IPS-18c (cell line): ENCODE data around the gene AHR.
"Not testable (repeated sequence)": the region's sequence is repeated elsewhere in the genome, so short reads cannot be mapped to it uniquely, and the experiment has no call there.

Source experiments
- H3K4me3 ChIP-seq: 2 replicates; pipeline ENCODE4 v1.7.0; 2013; ENCODE audit warnings: low read depth, mild to moderate bottlenecking, low read length, moderate library complexity; ENCODE audit not compliant: insufficient read depth
- H3K9me3 ChIP-seq: one replicate; pipeline ENCODE4 v1.6.1; 2013; ENCODE audit warnings: mild to moderate bottlenecking, low read length, moderate library complexity; ENCODE audit not compliant: control insufficient read depth, insufficient read depth

AHR gene

DNA sequence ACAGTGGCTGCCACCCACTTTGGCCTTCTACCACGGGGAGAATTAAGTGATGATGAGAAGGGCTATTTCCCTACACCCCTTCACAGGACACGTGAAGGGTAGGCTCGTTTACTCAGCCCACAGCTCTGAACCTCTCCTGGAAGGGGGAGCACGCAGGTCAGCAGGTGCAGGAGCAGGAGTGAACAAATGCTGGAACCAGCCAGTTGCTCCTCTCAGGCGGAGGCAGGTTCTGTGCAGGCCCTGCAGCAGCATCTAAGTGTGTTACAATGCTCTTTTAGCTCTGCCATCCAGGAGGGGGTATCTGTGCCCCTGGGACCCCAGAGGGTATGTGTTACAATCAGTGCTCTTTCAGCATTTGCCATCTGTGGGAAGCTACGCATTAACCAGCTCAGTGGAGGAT, 61.2 kb downstream of the AHR start:
- no peak overlapping the region for H3K4me3 ChIP-seq
- H3K9me3 ChIP-seq = peaks cover 2% of the 10 kb centered on the region

DNA sequence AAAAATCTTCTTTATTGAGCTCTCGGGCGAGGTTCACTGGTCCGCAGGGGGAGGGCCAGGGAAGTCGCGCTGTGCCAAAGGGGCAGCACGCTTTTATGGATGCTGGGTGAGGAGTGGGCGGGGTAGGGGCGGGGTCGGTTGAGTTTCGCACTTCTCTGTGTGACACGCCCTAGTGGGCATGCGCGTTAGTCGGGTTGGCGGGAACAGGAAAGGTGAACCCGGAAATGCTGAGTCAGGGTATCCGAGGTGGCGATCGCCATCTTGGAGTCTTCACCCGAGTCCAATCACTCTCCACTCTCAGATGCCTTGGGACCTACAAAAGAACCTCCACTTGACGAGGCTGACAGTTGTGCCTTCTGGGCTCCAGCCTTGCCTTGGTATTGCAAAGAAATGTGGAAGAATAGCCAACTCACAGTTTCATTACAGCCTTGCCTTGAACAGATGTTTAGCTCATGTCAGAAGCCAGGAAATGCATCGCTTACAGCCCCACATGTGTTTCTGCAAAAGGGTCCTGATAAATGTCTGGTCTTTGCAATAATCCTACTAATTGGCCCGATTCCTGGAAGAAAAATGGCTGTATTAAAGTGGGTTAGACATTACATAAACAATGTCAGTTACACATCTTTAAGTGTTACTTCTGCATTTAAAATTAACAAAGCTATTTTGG, 64.1 kb downstream of the AHR start:
- no peak overlapping the region for H3K4me3 ChIP-seq

DNA sequence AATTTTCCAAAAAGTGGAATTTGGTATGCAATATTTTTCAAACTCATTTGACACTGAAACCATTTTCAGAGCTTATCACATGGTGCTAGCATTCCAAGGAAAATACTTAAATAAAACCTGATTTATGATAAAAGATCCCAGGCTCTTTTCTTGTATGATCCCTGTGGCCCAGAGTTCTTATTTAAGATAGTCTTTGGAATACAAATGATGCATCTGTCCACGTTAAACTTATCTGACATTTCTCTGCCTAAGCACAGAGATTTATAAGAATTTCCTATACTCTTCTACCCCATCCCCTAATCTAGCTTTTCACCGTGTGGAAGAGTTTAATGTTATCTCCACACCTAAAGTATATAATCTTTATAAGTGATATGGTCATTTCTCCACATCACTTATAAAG, 66.2 kb downstream of the AHR start:
- no peak overlapping the region for H3K4me3 ChIP-seq
- H3K9me3 ChIP-seq = no peaks in the 10 kb centered on the region

More for the DNA sequence above, 64.1 kb downstream of the AHR start:
- peaks cover 2% of the 10 kb centered on the region for H3K9me3 ChIP-seq

DNA sequence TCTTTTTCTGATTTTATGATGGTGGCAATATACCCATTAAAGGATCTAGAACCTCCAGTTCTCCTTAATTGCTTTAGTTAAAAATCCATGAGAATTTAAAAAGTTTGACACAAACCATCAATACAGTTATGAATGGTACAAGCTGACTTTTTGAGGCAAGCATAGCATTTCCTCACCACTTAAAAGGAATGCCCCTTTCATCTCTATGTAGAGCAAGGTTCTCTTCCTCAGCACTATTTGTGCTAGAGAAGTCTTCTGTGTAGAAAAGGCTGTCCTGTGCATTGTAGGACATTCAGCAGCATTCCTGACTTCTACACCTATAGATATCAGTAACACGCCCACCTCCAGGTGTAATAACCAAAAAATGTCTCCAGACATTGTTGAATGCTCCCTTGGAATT, 67.3 kb downstream of the AHR start:
- no peaks in the 10 kb centered on the region for H3K9me3 ChIP-seq
- no peak overlapping the region for H3K4me3 ChIP-seq

DNA sequence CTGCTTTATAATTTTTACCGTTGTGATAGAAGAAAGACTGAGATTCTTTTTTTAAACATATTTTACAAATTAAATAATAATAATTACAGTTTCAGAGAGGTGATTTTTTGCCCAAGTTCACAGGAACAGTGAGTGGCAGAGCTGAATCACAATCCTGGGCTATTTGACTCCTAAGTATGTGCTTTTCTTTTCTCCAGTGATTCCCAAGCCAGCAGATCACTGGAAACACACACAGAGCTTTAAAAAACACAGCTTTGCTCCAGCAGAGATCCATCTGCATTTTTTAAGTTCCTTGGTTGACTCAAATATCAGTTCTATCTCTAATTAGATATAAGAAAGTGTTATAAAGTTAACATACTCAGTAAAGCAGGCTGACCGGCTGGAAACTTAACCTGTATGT, 69.0 kb downstream of the AHR start:
- H3K9me3 ChIP-seq = no peaks in the 10 kb centered on the region

DNA sequence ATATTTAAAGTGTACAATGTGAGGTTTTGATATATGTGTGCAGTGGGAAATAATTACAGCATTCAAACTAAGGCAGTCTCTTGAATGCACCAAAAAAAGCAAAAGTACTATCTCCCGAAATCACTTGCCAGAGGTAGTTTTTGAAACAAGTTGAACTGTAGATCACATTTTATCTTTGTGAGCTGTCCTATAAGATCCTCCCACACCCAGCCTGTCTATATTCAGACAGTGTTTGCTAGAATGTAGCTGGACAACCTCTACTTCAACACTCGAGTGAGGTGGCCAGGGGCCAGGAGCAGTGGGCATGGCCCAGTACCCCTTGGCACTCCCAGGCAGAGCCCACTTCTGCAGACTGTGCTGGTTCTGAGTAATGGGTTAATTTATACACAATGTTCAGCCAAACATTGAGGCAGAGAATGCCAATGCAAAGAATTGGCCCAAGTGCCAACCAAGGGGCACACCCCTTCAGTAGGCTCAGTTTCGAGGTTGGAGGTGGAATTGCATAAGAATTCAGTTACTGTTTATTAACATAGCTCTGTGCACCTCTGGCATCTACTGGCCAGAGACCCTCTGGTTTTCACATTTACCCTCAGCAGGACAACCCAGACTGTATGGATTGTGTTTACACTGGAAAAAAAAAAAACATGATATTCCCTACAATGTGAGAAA, 70.5 kb downstream of the AHR start:
- Histone ChIP-seq H3K9me3 (no peaks in the 10 kb centered on the region), H3K4me3 (no peak overlapping the region)

More for the DNA sequence above, 69.0 kb downstream of the AHR start:
- no peak overlapping the region for H3K4me3 ChIP-seq

DNA sequence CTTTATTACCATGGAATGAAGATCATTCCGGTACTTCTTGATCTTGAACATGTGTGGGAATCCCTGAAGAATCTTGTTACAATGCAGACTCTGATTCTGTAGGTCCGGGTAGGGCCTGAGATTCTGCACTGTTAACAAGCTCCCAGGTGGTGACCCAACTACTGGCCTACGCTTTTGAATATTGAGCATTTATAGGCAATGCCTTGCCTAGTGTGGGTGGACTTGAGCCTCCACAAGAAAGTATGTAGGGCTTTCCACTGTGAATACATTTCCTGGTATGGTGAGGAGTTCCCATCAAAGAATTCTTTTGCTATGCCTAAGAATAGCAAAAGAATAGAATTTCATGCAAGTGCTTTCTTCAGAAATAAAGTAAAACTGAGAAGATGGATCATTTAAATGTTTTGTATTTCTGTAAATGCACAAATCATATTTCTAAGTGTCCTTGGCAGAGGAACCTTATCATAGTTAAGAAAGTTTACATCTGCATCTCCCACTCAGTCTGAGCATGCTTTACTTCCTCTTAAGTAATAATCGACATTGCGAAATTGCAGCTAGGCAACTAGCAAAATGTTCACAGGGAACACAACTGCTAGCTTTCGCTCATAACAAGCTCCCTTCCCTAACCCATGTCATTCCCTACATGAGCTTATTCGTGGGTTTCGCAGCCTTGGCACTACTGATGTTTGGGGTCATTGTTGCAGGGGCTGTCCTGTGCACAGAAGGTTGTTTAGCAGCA, 71.4 kb downstream of the AHR start:
- H3K9me3 ChIP-seq = no peaks in the 10 kb centered on the region
- H3K4me3 ChIP-seq = no peak overlapping the region

DNA sequence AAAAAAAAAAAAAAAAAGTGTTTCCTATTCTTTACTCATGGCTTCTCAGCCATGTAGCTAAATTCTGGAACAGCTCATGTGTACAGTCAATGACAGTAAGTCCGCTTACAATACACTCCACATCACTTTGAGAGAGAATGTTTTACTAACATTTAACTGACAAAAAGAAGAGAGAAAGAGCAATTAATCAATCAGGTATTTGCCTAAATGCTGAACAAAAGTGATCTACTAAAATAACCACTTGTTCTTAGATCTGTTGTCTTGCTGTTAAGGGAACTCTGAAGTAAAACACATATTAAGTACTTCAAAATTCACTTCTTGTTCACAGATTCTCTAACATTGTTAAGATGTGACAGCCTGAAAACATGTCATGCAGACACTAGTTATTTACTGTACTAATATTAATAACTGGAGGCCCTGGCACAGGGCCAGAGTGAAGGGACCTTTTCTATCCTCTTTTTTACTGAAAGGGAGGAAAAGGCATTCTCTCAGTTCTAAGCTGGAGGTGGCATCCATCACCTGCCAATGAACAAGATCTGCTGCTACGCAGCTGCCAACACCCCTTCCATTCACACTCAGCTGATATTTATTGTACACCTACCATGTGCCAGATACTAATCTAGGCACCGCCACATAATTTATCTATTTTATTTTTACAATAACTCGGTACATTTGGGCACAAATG, 72.6 kb downstream of the AHR start:
- Histone ChIP-seq H3K4me3 (no peak overlapping the region), H3K9me3 (no peaks in the 10 kb centered on the region)

DNA sequence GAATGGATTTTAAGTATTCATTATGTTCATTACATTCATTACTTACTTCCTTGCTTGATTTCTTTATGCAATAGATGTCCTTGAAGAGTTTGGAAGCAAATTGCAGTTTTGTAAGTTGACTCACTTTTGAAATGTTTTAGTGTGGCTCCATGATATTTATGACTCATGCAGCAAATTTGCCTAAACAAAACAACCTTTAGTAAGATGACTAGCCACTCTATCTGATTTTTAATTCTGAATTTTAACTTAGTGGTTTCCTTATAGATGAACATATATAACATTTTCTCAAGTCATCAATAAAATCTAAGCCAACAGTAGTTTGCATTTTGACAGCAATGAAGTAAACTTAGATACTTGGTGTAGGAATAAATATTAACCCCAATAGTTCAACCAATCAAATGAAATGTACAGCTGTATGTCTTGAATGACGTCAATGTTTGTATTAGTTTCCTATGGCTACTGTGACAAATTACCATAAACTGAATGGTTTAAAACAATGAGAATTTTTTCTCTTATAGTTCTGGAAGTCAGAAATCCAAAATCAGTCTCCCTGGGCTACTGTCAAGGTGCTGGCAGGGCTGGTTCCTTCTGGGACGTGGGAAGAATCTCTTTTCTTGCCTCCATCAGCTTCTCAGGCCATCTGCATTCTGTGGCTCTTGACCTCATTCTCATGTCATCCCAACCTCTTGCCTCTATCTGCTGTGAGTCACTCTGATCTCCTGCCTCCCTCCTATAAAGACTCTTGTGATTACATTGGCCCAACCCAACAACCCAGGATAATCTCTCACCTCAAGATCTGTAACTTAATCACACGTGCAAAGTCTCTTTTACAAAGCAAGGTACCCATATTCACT, 73.4 kb downstream of the AHR start:
- H3K4me3 ChIP-seq = no peak overlapping the region
- H3K9me3 ChIP-seq = no peaks in the 10 kb centered on the region

DNA sequence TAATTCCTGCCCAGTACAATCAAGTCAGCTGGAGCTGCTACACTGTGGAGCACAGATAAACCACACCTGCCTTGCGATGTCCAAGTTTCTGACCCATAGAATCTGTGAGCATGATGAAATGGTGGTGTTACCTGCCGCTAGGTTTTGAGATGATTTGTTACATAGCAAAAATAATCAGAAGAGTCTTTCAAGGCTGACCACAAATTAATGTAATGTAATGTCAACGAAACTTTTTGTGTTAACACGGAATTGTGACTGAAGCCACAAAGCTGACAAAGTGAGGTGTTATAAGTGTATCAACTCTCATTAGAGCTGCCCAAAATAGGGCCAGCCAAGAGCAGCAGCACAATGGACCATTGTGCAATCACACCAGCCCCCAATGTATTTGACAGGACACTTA, 75.7 kb downstream of the AHR start:
- Histone ChIP-seq H3K4me3 (no peak overlapping the region), H3K9me3 (no peaks in the 10 kb centered on the region)

DNA sequence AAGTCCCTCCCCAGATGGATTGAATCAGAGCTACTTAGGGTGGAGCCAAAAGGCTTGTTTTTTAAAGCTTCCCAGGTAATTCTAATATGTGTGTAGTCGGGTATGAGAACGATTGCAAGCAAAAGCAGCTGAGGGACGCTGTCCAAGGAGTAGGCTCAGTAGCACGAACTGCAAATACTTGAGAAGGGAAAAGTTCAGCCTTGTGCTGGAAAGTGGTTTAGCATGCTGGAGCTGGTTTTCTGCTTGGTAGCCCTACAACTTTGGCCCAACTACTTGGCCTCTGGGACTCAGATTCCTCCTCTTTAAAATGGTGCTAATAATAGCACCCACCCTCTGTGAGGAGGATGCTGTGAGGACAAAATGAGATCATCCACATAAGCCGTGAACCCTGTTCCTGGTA, 76.2 kb downstream of the AHR start:
- Histone ChIP-seq H3K9me3 (no peaks in the 10 kb centered on the region), H3K4me3 (no peak overlapping the region)

DNA sequence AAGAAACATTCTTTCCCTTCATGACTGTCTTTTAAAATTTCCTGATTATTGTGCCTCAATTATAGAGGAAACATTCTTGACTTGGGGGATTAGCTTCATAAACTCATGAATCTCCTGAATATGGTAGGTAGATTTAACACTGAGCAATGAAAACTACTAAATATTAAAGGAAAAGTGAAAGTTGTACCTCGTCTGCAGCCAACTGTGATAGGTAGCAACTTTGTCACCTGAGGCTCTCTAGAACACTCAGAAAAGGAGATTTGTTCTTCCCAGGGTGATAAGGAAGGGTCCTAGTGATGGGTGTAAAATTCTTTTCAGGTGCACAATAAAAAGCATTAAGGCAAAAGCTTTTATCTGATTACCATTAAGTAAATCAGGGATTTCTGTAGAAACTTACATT, 78.1 kb downstream of the AHR start:
- H3K4me3 ChIP-seq = no peak overlapping the region
- H3K9me3 ChIP-seq = no peaks in the 10 kb centered on the region

DNA sequence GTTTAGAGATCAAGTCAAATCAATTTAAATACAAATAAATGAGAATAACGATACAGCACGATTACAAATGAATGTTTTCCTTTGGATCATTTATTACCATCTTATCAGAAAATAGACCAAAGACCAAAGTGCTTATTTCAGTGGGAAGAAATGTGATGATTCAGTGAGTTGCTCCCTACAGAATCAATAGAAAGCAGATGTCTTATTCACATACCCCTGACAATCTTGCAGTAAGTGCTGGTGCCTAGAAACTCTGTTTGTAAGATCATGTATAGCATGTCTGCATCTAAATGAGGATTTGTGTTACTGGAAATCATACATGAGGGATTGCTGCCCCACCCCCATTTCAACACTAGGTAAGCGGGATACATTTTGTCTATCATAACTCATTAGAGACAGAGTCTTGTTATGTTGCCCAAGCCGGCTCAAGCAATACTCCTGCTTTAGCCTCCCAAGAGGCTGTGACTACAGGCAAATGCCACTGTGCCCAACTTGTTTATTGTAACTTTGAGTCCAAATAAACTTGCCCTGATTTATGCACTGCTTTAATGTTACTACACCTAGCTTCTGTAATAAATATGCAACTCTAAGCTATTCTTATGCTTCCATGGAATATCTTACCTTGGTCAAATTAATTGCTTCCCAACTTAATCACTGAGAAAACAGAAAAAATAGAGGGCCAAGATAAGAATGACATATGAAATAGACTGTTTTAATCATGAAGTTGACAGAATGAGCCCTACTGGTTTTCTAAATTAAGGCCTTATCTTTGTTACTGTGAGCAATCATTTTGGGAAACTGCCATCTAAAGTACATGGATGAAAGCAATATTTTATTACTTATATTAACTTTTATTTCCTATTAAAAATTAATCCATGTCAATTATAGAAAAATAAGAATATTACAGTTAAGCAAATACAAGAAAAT, 82.5 kb downstream of the AHR start:
- Histone ChIP-seq H3K4me3 (no peak overlapping the region), H3K9me3 (no peaks in the 10 kb centered on the region)

DNA sequence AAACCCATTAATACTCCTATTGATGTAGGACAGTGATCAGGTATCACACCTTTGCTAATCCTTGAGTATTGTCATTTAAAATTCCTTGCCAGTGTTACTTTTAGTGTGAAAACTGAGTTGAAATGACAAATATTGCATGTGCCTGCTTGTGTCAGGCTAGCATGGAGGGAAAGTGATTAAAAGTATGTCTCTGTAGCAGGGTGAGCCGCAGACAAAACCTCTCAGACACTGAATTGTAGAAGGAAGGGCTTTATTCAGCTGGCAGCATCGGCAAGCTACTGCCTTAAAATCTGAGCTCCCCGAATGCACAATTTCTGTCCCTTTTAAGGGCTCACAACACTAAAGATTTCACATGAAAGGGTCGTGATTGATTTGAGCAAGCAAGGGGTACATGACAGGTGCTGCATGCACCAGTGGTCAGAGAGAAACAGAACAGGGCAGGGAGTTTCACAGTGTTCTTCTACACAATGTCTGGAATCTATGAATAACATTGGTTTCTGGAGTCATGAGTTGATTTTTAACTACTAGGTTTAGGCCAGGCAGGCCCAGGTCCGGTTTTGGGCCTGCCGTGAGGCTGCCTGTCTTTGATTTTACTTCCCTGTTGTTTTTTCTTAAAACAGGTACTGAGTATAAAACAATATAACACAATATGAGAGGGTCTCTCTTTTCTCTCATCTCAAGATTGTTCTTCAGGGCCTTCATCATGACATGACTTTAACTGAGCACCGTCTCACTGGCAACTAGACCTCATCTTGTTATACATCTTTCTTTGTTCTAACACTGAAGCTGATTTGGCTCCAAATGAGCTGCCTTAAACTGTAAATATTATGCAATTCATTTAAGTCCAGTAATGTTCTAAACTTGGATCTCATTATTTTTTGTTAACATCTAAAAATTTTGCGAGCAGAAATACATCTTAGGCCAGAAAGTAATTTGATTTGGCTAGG, 84.2 kb downstream of the AHR start:
- H3K9me3 ChIP-seq, H3K4me3 ChIP-seq: not testable (repeated sequence)

DNA sequence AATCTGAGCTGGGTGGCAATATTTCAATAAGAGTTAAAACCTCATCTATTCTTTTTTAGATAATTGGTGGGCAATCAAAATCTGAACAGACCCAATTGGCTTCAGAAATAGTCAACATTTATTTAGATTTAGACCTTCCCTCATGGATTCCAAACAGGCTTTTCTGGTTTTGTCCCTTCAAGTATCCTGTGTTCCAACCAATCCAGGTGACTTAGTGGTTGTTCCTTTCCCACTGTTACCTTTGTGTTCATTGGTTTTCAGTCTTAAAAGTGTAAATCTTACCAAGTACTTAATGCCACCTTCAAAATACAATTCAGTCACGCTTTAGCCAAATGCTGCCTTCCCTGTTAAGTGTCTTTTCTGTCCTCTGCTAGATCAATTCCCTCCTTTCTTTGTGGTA, 85.9 kb downstream of the AHR start:
- Histone ChIP-seq H3K4me3 (no peak overlapping the region), H3K9me3 (no peaks in the 10 kb centered on the region)
